ENCODE results near the gene TBC1D22A. TPM values are rescaled to one million over a fixed set of nuclear protein-coding genes. Genes with fewer than 3 reads are reported as not detected.

Gene TBC1D22A
- polyA plus RNA-seq, 1 experiment, result 19.8 TPM

DNA sequence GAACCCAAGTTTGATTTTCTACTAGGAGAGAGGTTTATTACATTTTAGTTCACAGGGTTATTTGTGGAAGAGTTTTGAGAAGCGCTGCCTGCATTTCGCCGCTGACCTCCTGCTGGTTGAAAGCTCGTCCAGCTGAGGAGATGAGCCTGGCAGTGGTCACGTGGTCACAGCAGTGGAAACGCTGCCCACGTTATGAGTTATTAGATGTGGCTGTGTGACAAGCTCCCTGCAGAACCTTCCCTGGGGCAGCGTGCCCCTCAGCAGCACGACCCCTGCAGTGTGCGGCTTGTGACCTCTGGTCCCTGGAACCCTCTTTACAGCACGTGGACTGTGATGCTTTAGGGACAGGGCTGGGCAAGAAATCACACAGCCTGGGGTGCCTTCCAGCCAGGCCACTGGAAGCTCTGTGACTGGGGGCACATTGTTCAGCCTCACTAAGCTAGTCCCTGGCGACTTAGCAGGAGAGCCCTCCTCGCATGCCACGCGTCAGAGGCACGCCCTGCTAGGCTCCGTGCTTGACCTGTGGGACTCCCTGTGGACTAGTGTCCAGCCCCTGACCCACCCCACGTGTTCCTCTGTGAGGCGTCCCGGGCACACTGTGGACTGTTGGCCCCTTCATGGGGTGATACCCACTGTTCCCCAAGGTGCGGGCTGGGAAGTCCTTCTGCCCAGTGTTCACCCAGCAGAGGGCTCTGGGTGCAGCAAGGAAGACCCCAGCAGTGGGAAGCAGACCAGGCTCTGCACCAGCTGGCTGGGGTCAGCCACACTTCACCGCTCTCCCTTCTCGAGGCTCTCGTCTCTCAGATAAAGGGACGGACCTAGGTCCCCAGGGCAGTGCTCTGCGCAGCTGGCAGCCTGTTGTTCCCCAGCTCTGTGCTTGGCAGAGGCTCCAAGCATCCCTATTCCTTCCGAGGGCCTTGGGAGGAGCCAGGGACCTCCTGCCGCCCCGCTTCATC lies 349.5 kb downstream of the TBC1D22A start:
- Histone ChIP-seq H3K27ac (ENCODE audit: low read depth, low read length) (peak overlapping the region; percentile 21), H3K9me3 (ENCODE audit: control insufficient read depth, insufficient read depth, low read length) (no peaks in the 10 kb centered on the region; the same call in none of the 2 replicates), H3K4me3 (ENCODE audit: low read depth, low read length) (no peak overlapping the region), H3K27me3 (ENCODE audit: control insufficient read depth, insufficient read depth, low read length) (no peaks in the 10 kb centered on the region)
- TF ChIP-seq, protein P1, sequence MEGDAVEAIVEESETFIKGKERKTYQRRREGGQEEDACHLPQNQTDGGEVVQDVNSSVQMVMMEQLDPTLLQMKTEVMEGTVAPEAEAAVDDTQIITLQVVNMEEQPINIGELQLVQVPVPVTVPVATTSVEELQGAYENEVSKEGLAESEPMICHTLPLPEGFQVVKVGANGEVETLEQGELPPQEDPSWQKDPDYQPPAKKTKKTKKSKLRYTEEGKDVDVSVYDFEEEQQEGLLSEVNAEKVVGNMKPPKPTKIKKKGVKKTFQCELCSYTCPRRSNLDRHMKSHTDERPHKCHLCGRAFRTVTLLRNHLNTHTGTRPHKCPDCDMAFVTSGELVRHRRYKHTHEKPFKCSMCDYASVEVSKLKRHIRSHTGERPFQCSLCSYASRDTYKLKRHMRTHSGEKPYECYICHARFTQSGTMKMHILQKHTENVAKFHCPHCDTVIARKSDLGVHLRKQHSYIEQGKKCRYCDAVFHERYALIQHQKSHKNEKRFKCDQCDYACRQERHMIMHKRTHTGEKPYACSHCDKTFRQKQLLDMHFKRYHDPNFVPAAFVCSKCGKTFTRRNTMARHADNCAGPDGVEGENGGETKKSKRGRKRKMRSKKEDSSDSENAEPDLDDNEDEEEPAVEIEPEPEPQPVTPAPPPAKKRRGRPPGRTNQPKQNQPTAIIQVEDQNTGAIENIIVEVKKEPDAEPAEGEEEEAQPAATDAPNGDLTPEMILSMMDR (IDR thresholded peaks at IDR 0.05; ENCODE audit: low read depth, low read length), result no peak
- DNase-seq (ENCODE audit: low read depth, low spot score), result no peak
- ChIA-PET POLR2A (no interaction called here), CTCF (no interaction called here)

DNA sequence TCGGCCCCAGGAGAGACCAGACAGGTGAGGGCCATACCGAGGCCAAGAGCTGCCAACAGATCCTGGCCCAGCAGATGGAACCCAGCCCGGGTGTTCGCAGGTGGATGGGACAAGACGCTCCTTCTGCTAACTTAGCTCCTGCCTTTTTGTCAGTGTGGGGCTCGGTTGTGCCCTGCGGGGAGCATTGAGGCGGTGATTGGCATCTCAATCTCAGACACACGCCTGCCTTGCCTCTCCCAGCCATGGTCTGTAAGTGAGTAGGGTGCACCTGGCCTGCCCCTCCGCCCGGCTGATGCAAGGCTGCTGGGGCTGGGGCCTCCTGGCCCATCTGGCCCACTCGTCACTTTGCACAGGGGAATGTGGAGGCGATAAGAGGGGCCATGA lies 350.1 kb downstream of the TBC1D22A start:
- ChIA-PET CTCF (no interaction called here), POLR2A (no interaction called here)

DNA sequence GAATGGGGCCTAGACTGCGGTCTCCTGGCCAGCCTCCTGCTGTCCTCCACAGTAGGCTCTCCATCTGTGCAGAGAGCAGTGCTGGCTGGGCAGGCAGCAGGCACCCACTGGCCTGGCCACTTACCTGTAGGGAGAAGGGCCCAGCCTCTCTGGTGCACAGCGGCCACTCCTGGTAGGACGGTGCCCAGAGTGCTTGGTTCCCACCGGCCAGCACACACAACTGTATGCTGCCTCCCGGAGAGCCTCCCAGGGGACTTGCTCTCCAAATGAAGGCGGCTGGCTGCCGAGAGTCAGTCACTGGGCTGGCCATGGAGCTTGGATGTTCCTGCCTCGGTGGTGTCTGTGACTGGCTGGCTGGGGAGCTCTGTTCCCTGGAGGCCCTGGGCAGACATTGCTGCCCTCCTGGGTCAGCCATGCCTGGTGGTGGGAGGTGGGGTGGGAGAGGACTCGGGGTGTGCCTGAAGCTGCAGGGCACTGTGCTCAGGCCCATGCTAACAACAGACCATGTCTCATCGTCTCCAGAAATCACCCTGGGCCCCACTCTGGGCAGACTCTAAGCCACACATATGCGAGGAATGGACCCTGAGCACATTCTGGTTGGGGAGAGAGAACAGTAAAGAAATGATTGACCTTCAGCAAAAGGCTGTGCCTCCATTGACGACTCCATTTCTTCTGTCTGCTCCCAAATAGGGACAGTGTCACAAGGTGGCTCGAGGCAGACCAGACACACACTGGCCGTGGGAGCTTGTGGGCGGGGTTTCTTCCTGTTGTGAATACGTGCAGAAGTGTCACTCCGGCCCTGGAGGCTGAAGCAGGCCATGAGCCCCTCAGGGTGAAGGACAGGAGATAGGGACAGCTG lies 350.8 kb downstream of the TBC1D22A start:
- ChIA-PET POLR2A (no interaction called here), CTCF (interaction anchor here (0.6 kb wide), 1 partner anchor 12 kb away, joined by 3 read pairs; no protein-coding TSS in a partner anchor)
- no peaks in the 10 kb centered on the region for H3K27me3 ChIP-seq (ENCODE audit: control insufficient read depth, insufficient read depth, low read length)
- no peak for DNase-seq (ENCODE audit: low read depth, low spot score)
- TF ChIP-seq, protein P1 (IDR thresholded peaks at IDR 0.05; ENCODE audit: low read depth, low read length), result no peak
- no peak overlapping the region for H3K4me3 ChIP-seq (ENCODE audit: low read depth, low read length)
- H3K27ac ChIP-seq (ENCODE audit: low read depth, low read length), result no peak overlapping the region
- H3K9me3 ChIP-seq (ENCODE audit: control insufficient read depth, insufficient read depth, low read length), result no peaks in the 10 kb centered on the region; the same call in none of the 2 replicates

More for the DNA sequence above, 350.1 kb downstream of the TBC1D22A start:
- TF ChIP-seq, protein P1 (IDR thresholded peaks at IDR 0.05; ENCODE audit: low read depth, low read length), result no peak
- Histone ChIP-seq H3K27me3 (ENCODE audit: control insufficient read depth, insufficient read depth, low read length) (no peaks in the 10 kb centered on the region), H3K27ac (ENCODE audit: low read depth, low read length) (no peak overlapping the region), H3K4me3 (ENCODE audit: low read depth, low read length) (no peak overlapping the region), H3K9me3 (ENCODE audit: control insufficient read depth, insufficient read depth, low read length) (no peaks in the 10 kb centered on the region; the same call in none of the 2 replicates)
- DNase-seq (ENCODE audit: low read depth, low spot score), result no peak

DNA sequence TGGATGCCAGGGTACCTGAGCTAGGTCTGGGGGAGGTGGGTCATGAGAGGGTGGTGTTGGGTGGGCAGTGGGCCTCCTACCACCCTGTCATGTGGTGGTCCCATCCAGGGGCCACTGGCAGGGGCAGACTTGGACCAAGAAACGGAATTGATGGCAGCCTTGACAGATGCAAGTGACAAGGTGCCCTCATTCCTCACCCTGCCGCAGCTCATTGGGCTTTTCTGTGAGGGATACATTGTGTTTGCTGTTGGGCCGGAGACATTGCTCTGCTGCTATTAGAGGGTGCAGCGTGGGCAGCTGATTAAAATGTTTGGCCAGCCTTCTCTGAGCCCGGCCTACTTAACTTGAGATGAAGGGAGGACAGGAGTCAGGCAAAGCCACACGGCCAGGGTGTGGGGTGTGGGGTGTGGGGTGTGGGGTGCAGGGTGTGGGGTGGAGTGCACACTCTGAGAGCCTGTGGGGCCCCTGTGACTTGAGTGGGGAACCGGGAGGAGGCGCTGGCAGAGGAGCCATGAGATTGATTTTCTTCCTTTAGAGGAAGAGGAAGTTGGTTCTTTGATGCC lies 351.5 kb downstream of the TBC1D22A start:
- Histone ChIP-seq H3K9me3 (ENCODE audit: control insufficient read depth, insufficient read depth, low read length) (no peaks in the 10 kb centered on the region; the same call in none of the 2 replicates), H3K27ac (ENCODE audit: low read depth, low read length) (peak overlapping the region; percentile 11), H3K4me3 (ENCODE audit: low read depth, low read length) (no peak overlapping the region), H3K27me3 (ENCODE audit: control insufficient read depth, insufficient read depth, low read length) (no peaks in the 10 kb centered on the region)
- ChIA-PET CTCF (interaction anchor here (0.6 kb wide), 1 partner anchor 11 kb away, joined by 3 read pairs; no protein-coding TSS in a partner anchor), POLR2A (no interaction called here)
- TF ChIP-seq, protein P1 (IDR thresholded peaks at IDR 0.05; ENCODE audit: low read depth, low read length), result no peak
- DNase-seq (ENCODE audit: low read depth, low spot score), result no peak

Measured in AG04450 (cell line).